NCI-H146 treated with DMSO at 0.1 percent for 48 hours (cell line): Measurements from ENCODE around the gene INAFM1.

Experiments used
- DNase-seq: peaks from one replicate; lab custom pipeline; 2025; ENCODE audit not compliant: unreplicated experiment; lab: John Stamatoyannopoulos, UW

The INAFM1 gene

GRCh38 chr19:47274071-47274890 is at the start of gene INAFM1:
TSS of gene INAFM1 (plus strand) at chr19:47274885. CDS start at chr19:47274920, 35 bp downstream.
- peak; percentile 87 for DNase-seq

- DNase-seq: peak; percentile 71
Measured at GRCh38 chr19:47225746-47226425, 48.8 kb upstream of the INAFM1 start.

- DNase-seq: peak; percentile 54
Measured at GRCh38 chr19:47226426-47227351, 48.0 kb upstream of the INAFM1 start.

GRCh38 chr19:47227352-47228167 is 47.1 kb upstream of the INAFM1 start:
- peak; percentile 79 for DNase-seq

- DNase-seq: peak; percentile 27
Measured at GRCh38 chr19:47228168-47228936, 46.3 kb upstream of the INAFM1 start.

- DNase-seq: no peak
Measured at GRCh38 chr19:47228937-47229675, 45.6 kb upstream of the INAFM1 start.

- DNase-seq: no peak
Measured at GRCh38 chr19:47229676-47230053, 45.0 kb upstream of the INAFM1 start.

GRCh38 chr19:47230054-47230920 is 44.4 kb upstream of the INAFM1 start:
- DNase-seq: no peak

GRCh38 chr19:47230921-47231214 is 43.8 kb upstream of the INAFM1 start, which contains the start of gene BBC3:
TSS of gene BBC3 (minus strand) at chr19:47231199. CDS start at chr19:47228431, 2,768 bp downstream.
- no peak for DNase-seq

GRCh38 chr19:47231215-47232054 is 43.2 kb upstream of the INAFM1 start:
- peak; percentile 44 for DNase-seq

GRCh38 chr19:47232422-47233211 is 42.1 kb upstream of the INAFM1 start:
- DNase-seq: no peak

- DNase-seq: no peak
Measured at GRCh38 chr19:47236072-47236675, 38.5 kb upstream of the INAFM1 start.

- no peak for DNase-seq
Measured at GRCh38 chr19:47239152-47239551, 35.5 kb upstream of the INAFM1 start.

- peak; percentile 55 for DNase-seq
Measured at GRCh38 chr19:47239610-47240296, 34.9 kb upstream of the INAFM1 start.

- no peak for DNase-seq
Measured at GRCh38 chr19:47240556-47240955, 34.1 kb upstream of the INAFM1 start.
